ENCODE measurements around the gene FJX1.

Gene FJX1

GRCh38 chr11:35617687-35618496 is at the start of gene FJX1:
Gene FJX1, plus strand, starts transcription at chr11:35618460. Its CDS starts 177 bp downstream, at chr11:35618637.
- peak; percentile 84 for DNase-seq (ENCODE audit: low spot score)

GRCh38 chr11:35571696-35572095 is 46.6 kb upstream of the FJX1 start:
- DNase-seq (ENCODE audit: low spot score) = no peak

GRCh38 chr11:35579557-35580396 is 38.5 kb upstream of the FJX1 start:
- peak; percentile 90 for DNase-seq (ENCODE audit: low spot score)

- DNase-seq (ENCODE audit: low spot score) = no peak
Measured at GRCh38 chr11:35580397-35580781, 37.9 kb upstream of the FJX1 start.

GRCh38 chr11:35582033-35582432 is 36.2 kb upstream of the FJX1 start:
- no peak for DNase-seq (ENCODE audit: low spot score)

GRCh38 chr11:35583126-35583525 is 35.1 kb upstream of the FJX1 start:
- peak; percentile 78 for DNase-seq (ENCODE audit: low spot score)

- no peak for DNase-seq (ENCODE audit: low spot score)
Measured at GRCh38 chr11:35583843-35584242, 34.4 kb upstream of the FJX1 start.

- DNase-seq (ENCODE audit: low spot score) = peak; percentile 62
Measured at GRCh38 chr11:35584321-35584720, 33.9 kb upstream of the FJX1 start.

- DNase-seq (ENCODE audit: low spot score) = no peak
Measured at GRCh38 chr11:35585416-35585815, 32.8 kb upstream of the FJX1 start.

- no peak for DNase-seq (ENCODE audit: low spot score)
Measured at GRCh38 chr11:35586222-35586621, 32.0 kb upstream of the FJX1 start.

GRCh38 chr11:35587972-35588371 is 30.3 kb upstream of the FJX1 start:
- no peak for DNase-seq (ENCODE audit: low spot score)

GRCh38 chr11:35588627-35589026 is 29.6 kb upstream of the FJX1 start:
- peak; percentile 41 for DNase-seq (ENCODE audit: low spot score)

- no peak for DNase-seq (ENCODE audit: low spot score)
Measured at GRCh38 chr11:35589281-35589680, 29.0 kb upstream of the FJX1 start.

- DNase-seq (ENCODE audit: low spot score) = peak; percentile 47
Measured at GRCh38 chr11:35590412-35590811, 27.8 kb upstream of the FJX1 start.

GRCh38 chr11:35593143-35593542 is 25.1 kb upstream of the FJX1 start:
- DNase-seq (ENCODE audit: low spot score) = peak; percentile 94

GRCh38 chr11:35594680-35595079 is 23.6 kb upstream of the FJX1 start:
- no peak for DNase-seq (ENCODE audit: low spot score)

GRCh38 chr11:35598254-35599125 is 19.8 kb upstream of the FJX1 start:
- no peak for DNase-seq (ENCODE audit: low spot score)

- no peak for DNase-seq (ENCODE audit: low spot score)
Measured at GRCh38 chr11:35600331-35600838, 17.9 kb upstream of the FJX1 start.

- no peak for DNase-seq (ENCODE audit: low spot score)
Measured at GRCh38 chr11:35602160-35602793, 16.0 kb upstream of the FJX1 start.

GRCh38 chr11:35602979-35603378 is 15.3 kb upstream of the FJX1 start:
- no peak for DNase-seq (ENCODE audit: low spot score)

GRCh38 chr11:35605706-35606105 is 12.6 kb upstream of the FJX1 start:
- peak; percentile 55 for DNase-seq (ENCODE audit: low spot score)

Data from AG08395 (cell line).